Measurements from ENCODE around the gene SEMA5A.

GRCh38 chr5:9015260-9015936 is 530.5 kb downstream of the SEMA5A start:
- TF ChIP-seq POLR2AphosphoS5 (IDR thresholded peaks at IDR 0.05; ENCODE audit: low read depth, low read length), result no peak
- no peak for TF ChIP-seq POLR2A (IDR thresholded peaks at IDR 0.05; ENCODE audit: low read depth, low read length)
- TF ChIP-seq TAF1 (IDR thresholded peaks at IDR 0.05; ENCODE audit: borderline replicate concordance, low read depth, low read length), result no peak

Measured in GM12892 (cell line).